Type B pancreatic cell (in vitro differentiated cells): ENCODE results near the gene WASF3. TPM values are rescaled to one million over a fixed set of nuclear protein-coding genes. Genes with fewer than 3 reads are reported as not detected.

Source experiments
- DNase-seq: peaks from one replicate; pipeline ENCODE4 v3.0.0; 2021; ENCODE audit warnings: mixed read lengths; ENCODE audit not compliant: unreplicated experiment; ENCODE audit errors: extremely low spot score
- H3K27ac Mint-ChIP-seq: 2 replicates; pipeline ENCODE4 v1.8.0; 2021; ENCODE audit warnings: mild to moderate bottlenecking, mixed read lengths
- H3K27me3 Mint-ChIP-seq: 2 replicates; pipeline ENCODE4 v1.8.0; 2021; ENCODE audit warnings: mixed read lengths
- H3K36me3 Mint-ChIP-seq: 2 replicates; pipeline ENCODE4 v1.8.0; 2021; ENCODE audit warnings: mixed read lengths
- H3K4me1 Mint-ChIP-seq: one replicate; pipeline ENCODE4 v1.8.0; 2021; ENCODE audit warnings: mixed read lengths; ENCODE audit not compliant: unreplicated experiment
- H3K4me3 Mint-ChIP-seq: 2 replicates; pipeline ENCODE4 v1.8.0; 2021; ENCODE audit warnings: mild to moderate bottlenecking, mixed read lengths
- H3K9me3 Mint-ChIP-seq: 2 replicates; pipeline ENCODE4 v1.8.0; 2021; ENCODE audit warnings: mixed read lengths
- total RNA-seq: library from RNA; stranded (reverse); gene quantifications from 2 replicates; pipeline ENCODE4 v1.2.1, GENCODE V29; 2021; ENCODE audit warnings: low replicate concordance
- TF ChIP-seq, protein P1 (sequence below): fragments of 200-600 bp; sonication (generic); conservative IDR thresholded peaks from 2 replicates; pipeline ENCODE4 v1.5.0; 2021; ENCODE audit warnings: antibody characterized with exemption, mild to moderate bottlenecking

Gene WASF3
- total RNA-seq, 1 donor from 2014 or later, result 40.2 TPM

DNA sequence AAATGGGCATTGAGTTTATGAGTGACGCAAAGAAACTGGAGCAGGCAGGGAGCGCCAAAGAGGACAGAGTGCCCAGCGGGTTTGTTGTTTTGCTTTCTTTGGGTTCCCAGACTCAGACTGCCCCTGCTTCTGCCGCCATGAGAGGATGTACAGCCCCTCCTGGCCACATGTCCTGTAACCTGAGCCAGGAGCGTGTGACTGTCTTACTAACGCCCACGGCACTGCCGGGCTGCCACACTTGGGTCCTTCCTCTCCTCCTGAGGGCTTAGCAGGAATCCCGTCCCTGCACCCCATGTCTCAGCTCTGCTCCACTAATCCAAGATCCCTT, 122.6 kb downstream of the WASF3 start:
- peaks cover 22% of the 10 kb centered on the region for H3K36me3 Mint-ChIP-seq
- TF ChIP-seq, protein P1, sequence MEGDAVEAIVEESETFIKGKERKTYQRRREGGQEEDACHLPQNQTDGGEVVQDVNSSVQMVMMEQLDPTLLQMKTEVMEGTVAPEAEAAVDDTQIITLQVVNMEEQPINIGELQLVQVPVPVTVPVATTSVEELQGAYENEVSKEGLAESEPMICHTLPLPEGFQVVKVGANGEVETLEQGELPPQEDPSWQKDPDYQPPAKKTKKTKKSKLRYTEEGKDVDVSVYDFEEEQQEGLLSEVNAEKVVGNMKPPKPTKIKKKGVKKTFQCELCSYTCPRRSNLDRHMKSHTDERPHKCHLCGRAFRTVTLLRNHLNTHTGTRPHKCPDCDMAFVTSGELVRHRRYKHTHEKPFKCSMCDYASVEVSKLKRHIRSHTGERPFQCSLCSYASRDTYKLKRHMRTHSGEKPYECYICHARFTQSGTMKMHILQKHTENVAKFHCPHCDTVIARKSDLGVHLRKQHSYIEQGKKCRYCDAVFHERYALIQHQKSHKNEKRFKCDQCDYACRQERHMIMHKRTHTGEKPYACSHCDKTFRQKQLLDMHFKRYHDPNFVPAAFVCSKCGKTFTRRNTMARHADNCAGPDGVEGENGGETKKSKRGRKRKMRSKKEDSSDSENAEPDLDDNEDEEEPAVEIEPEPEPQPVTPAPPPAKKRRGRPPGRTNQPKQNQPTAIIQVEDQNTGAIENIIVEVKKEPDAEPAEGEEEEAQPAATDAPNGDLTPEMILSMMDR, result no peak
- no peaks in the 10 kb centered on the region for H3K9me3 Mint-ChIP-seq
- DNase-seq, result no peak
- H3K4me1 Mint-ChIP-seq, result peaks cover 14% of the 10 kb centered on the region
- H3K27me3 Mint-ChIP-seq, result no peaks in the 10 kb centered on the region
- H3K27ac Mint-ChIP-seq, result no peak overlapping the region
- no peak overlapping the region for H3K4me3 Mint-ChIP-seq

DNA sequence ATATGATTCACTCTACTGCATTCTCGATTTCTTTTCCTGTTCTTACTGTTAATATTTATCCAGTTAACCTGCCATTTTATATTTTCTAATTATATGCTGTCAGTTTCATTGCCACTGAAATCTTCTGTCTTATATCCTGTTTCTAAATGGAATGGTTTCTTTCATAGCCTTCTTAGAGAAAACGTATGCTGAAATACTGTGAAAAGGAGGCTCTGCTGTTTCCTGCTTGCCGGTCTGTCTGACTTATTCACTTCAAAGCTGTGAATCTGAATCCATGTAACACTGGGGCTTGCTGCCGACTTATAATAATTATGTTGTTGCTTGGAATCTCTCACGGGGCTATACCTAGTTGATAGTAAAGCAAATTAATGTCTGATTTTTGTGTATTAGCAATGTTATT, 123.1 kb downstream of the WASF3 start:
- peaks cover 24% of the 10 kb centered on the region for H3K36me3 Mint-ChIP-seq
- H3K4me1 Mint-ChIP-seq, result peaks cover 14% of the 10 kb centered on the region
- H3K9me3 Mint-ChIP-seq, result no peaks in the 10 kb centered on the region
- H3K27ac Mint-ChIP-seq, result no peak overlapping the region
- no peak for DNase-seq
- no peaks in the 10 kb centered on the region for H3K27me3 Mint-ChIP-seq
- TF ChIP-seq, protein P1, result no peak
- H3K4me3 Mint-ChIP-seq, result no peak overlapping the region

DNA sequence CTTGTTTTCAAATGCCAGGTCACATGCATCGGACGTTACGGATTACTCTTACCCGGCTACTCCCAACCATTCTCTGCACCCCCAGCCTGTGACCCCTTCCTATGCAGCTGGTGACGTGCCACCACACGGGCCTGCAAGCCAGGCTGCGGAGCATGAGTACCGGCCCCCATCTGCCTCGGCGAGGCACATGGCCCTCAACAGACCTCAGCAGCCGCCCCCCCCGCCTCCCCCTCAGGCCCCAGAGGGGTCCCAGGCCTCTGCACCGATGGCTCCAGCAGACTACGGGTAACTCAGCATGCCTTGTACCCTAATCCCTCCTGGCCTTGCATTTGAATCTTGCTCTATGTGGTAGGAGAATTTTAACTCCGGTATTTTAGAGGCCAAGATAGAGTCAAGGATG, 123.6 kb downstream of the WASF3 start:
- TF ChIP-seq, protein P1, result no peak
- no peak for DNase-seq
- peaks cover 14% of the 10 kb centered on the region for H3K4me1 Mint-ChIP-seq
- H3K27me3 Mint-ChIP-seq, result no peaks in the 10 kb centered on the region
- no peak overlapping the region for H3K27ac Mint-ChIP-seq
- H3K36me3 Mint-ChIP-seq, result peaks cover 24% of the 10 kb centered on the region
- no peaks in the 10 kb centered on the region for H3K9me3 Mint-ChIP-seq
- H3K4me3 Mint-ChIP-seq, result no peak overlapping the region

DNA sequence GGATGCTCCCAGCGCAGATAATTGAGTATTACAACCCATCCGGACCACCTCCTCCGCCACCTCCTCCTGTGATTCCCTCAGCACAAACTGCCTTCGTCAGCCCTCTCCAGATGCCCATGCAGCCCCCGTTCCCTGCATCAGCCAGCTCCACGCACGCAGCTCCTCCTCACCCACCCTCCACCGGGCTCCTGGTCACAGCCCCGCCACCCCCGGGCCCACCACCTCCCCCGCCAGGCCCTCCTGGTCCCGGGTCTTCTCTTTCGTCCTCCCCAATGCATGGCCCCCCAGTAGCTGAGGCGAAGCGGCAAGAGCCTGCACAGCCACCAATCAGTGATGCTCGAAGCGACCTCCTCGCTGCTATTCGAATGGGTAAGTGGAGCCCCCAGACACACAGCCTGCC, 125.1 kb downstream of the WASF3 start:
- no peak overlapping the region for H3K27ac Mint-ChIP-seq
- TF ChIP-seq, protein P1, result no peak
- no peaks in the 10 kb centered on the region for H3K9me3 Mint-ChIP-seq

DNA sequence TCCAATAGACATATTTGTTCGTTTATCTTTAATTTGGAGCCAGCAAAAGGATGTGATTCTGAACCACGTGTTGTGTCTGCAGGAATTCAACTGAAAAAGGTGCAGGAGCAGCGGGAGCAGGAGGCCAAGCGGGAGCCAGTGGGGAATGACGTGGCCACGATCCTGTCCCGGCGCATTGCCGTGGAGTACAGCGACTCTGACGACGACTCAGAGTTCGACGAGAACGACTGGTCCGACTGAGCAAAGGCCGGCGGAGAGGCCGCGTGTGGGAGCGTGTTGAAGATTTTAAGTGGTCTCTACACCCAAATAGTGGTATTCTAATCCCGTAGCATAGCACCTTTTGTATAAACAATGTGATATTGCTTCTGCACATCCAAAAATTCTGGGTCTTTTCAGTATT, 128.1 kb downstream of the WASF3 start:
- Mint-ChIP-seq H3K27ac (no peak overlapping the region), H3K4me3 (no peak overlapping the region), H3K4me1 (no peaks in the 10 kb centered on the region), H3K27me3 (no peaks in the 10 kb centered on the region), H3K36me3 (peaks cover 38% of the 10 kb centered on the region), H3K9me3 (no peaks in the 10 kb centered on the region)
- TF ChIP-seq, protein P1, result no peak
- no peak for DNase-seq

More for the DNA sequence above, 125.1 kb downstream of the WASF3 start:
- no peak overlapping the region for H3K4me3 Mint-ChIP-seq
- peaks cover 26% of the 10 kb centered on the region for H3K36me3 Mint-ChIP-seq
- H3K4me1 Mint-ChIP-seq, result peaks cover 14% of the 10 kb centered on the region
- H3K27me3 Mint-ChIP-seq, result no peaks in the 10 kb centered on the region
- no peak for DNase-seq

DNA sequence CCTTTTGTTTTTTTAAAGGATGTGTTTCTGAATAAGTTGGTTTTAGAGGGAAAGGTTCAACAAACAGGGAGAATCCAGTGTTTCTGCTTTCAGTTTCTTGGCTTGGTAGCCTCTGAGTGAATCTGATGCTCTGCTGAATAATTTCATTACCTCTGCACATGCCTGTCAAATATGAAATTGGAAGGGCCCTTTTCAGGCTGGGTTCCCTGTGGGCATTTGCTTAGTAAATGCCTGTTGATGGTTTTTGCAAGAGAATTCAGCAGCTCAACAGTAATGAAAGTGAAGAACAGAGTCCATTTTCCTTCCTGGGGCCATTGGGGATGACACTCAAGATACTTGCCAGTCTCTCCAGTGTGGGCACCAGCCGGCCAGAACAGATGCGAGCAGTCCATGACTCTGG, 128.8 kb downstream of the WASF3 start:
- H3K27me3 Mint-ChIP-seq, result no peaks in the 10 kb centered on the region
- no peaks in the 10 kb centered on the region for H3K9me3 Mint-ChIP-seq
- peaks cover 37% of the 10 kb centered on the region for H3K36me3 Mint-ChIP-seq
- no peak overlapping the region for H3K4me3 Mint-ChIP-seq
- no peak for DNase-seq
- no peak overlapping the region for H3K27ac Mint-ChIP-seq
- H3K4me1 Mint-ChIP-seq, result no peaks in the 10 kb centered on the region
- TF ChIP-seq, protein P1, result no peak
